Right atrium auricular region (tissue), 2 donors: ENCODE measurements around the gene DLG1. TPM values are rescaled to one million over a fixed set of nuclear protein-coding genes. Genes with fewer than 3 reads are reported as not detected.
"Not testable (repeated sequence)": the region's sequence is repeated elsewhere in the genome, so short reads cannot be mapped to it uniquely, and the experiment has no call there.

Experiments
- DNase-seq: peaks from one replicate; pipeline ENCODE4 v3.0.0-alpha.2; 2019; ENCODE audit warnings: low spot score
- H3K27ac ChIP-seq, 2 donors: fragments of 200-600 bp; sonication (generic); 1 replicate in 1 of 2; 2 replicates in 1 of 2; pipeline ENCODE4 v1.5.1; 2016 to 2019
- H3K27me3 ChIP-seq, 2 donors: fragments of 200-600 bp; sonication (generic); one replicate each; pipeline versions ENCODE4 v1.5.1 to v1.6.0; 2017 to 2019
- H3K36me3 ChIP-seq: fragments of 200-600 bp; sonication (generic); one replicate; pipeline ENCODE4 v1.5.1; 2016
- H3K4me1 ChIP-seq, 2 donors: fragments of 200-600 bp; sonication (generic); one replicate each; pipeline versions ENCODE4 v1.5.1 to v1.6.0; 2017 to 2019
- H3K4me3 ChIP-seq, 2 donors: fragments of 200-600 bp; sonication (generic); 1 replicate in 1 of 2; 2 replicates in 1 of 2; pipeline ENCODE4 v1.5.1; 2017 to 2019; ENCODE audit warnings: mild to moderate bottlenecking in 1 of 2, moderate library complexity in 1 of 2
- H3K9me3 ChIP-seq, 2 donors: fragments of 200-600 bp; sonication (generic); one replicate each; pipeline ENCODE4 v1.5.1; 2019
- CTCF ChIP-seq, 2 donors: fragments of 200-600 bp; sonication (generic); IDR thresholded peaks; one replicate each; pipeline ENCODE4 v1.5.1; 2019; ENCODE audit warnings: antibody characterized with exemption in 2 of 2
- total RNA-seq, 2 donors: library from RNA; depleted of rRNA; stranded (reverse); fragments of >200 nt; gene quantifications; one replicate each; pipeline ENCODE4 v1.1.0, GENCODE V29; 2016

DLG1 gene
- total RNA-seq, 2 donors from 2014 or later: 24.4 to 49.9 TPM

GRCh38 chr3:197283045-197283444, 15.4 kb downstream of the DLG1 start:
- Histone ChIP-seq H3K27me3 (no peaks in the 10 kb centered on the region), H3K36me3 (peaks cover 23% of the 10 kb centered on the region), H3K4me1 (no peaks in the 10 kb centered on the region)

GRCh38 chr3:197281849-197282248, 16.6 kb downstream of the DLG1 start:
- Histone ChIP-seq H3K27ac (no peak overlapping the region), H3K36me3 (peaks cover 26% of the 10 kb centered on the region)

More at GRCh38 chr3:197283045-197283444, 15.4 kb downstream of the DLG1 start:
- Histone ChIP-seq H3K9me3 (no peaks in the 10 kb centered on the region), H3K27ac (no peak overlapping the region), H3K4me3 (no peak overlapping the region)
- DNase-seq: no peak
- TF ChIP-seq CTCF (IDR thresholded peaks at IDR 0.05): no peak

GRCh38 chr3:197280156-197280555, 18.3 kb downstream of the DLG1 start:
- Histone ChIP-seq H3K4me3 (no peak overlapping the region), H3K9me3 (no peaks in the 10 kb centered on the region), H3K27me3 (no peaks in the 10 kb centered on the region), H3K4me1 (no peaks in the 10 kb centered on the region), H3K27ac (no peak overlapping the region), H3K36me3 (peaks cover 33% of the 10 kb centered on the region)
- no peak for DNase-seq
- no peak for TF ChIP-seq CTCF (IDR thresholded peaks at IDR 0.05)

More at GRCh38 chr3:197281849-197282248, 16.6 kb downstream of the DLG1 start:
- no peak for TF ChIP-seq CTCF (IDR thresholded peaks at IDR 0.05)
- no peaks in the 10 kb centered on the region for H3K27me3 ChIP-seq
- no peaks in the 10 kb centered on the region for H3K9me3 ChIP-seq
- DNase-seq: no peak
- no peaks in the 10 kb centered on the region for H3K4me1 ChIP-seq
- H3K4me3 ChIP-seq: no peak overlapping the region

- H3K27me3 ChIP-seq: no peaks in the 10 kb centered on the region
- H3K36me3 ChIP-seq: peaks cover 33% of the 10 kb centered on the region
- H3K4me3 ChIP-seq: no peak overlapping the region
- no peaks in the 10 kb centered on the region for H3K4me1 ChIP-seq
- no peak for DNase-seq
- no peak for TF ChIP-seq CTCF (IDR thresholded peaks at IDR 0.05)
- H3K27ac ChIP-seq: no peak overlapping the region
- H3K9me3 ChIP-seq: no peaks in the 10 kb centered on the region
Measured at GRCh38 chr3:197278933-197279332, 19.5 kb downstream of the DLG1 start.

GRCh38 chr3:197276808-197277207, 21.6 kb downstream of the DLG1 start:
- not testable (repeated sequence) for H3K27me3 ChIP-seq, H3K9me3 ChIP-seq, H3K4me3 ChIP-seq, H3K4me1 ChIP-seq, DNase-seq, H3K27ac ChIP-seq
- H3K36me3 ChIP-seq: peaks cover 22% of the 10 kb centered on the region

GRCh38 chr3:197270558-197271317, 27.7 kb downstream of the DLG1 start:
- no peak overlapping the region for H3K4me3 ChIP-seq
- no peaks in the 10 kb centered on the region for H3K27me3 ChIP-seq
- no peak for TF ChIP-seq CTCF (IDR thresholded peaks at IDR 0.05)
- no peak overlapping the region for H3K27ac ChIP-seq
- DNase-seq: no peak
- peaks cover 0 to 9% of the 10 kb centered on the region in 2 donors for H3K4me1 ChIP-seq
- H3K36me3 ChIP-seq: peaks cover under 1% of the 10 kb centered on the region
- no peaks in the 10 kb centered on the region for H3K9me3 ChIP-seq
